HCT116 (cell line): Measurements from ENCODE around the gene AACS. TPM values are rescaled to one million over a fixed set of nuclear protein-coding genes. Genes with fewer than 3 reads are reported as not detected.

Source experiments
- ATAC-seq: fragments of 200-7000 bp; cut with Tn5 transposase; 2 replicates; pipeline ENCODE4 v1.9.1; 2020; ENCODE audit warnings: mild to moderate bottlenecking, moderate library complexity
- BruUV-seq: library from RNA; stranded (reverse); fragments of 400-500 nt; replicated peaks from 2 replicates; lab custom pipeline; 2021; lab: Mats Ljungman, UMichigan
- CTCF ChIA-PET: fragments of 300-600 bp; sonication (Branson Sonifier 250); formaldehyde crosslinking; loops from one replicate; lab custom pipeline; 2021; ENCODE audit warnings: antibody characterized with exemption; lab: Charles Lee
- POLR2A ChIA-PET: fragments of 300-600, 350-600 bp; sonication (Branson Sonifier 250); formaldehyde crosslinking; loops from one replicate; lab custom pipeline; 2021; ENCODE audit warnings: antibody characterized with exemption; lab: Charles Lee
- RAD21 ChIA-PET, 2 experiments: fragments of 300-600 bp; sonication (Branson Sonifier 250); formaldehyde crosslinking; loops; one replicate each; lab custom pipeline; 2023; ENCODE audit warnings: low total read pairs in 2 of 2; ENCODE audit not compliant: uncharacterized antibody in 2 of 2, unreplicated experiment in 2 of 2, low non-redundant PET in 1 of 2; lab: Charles Lee
- DNase-seq: peaks from one replicate; pipeline ENCODE4 v3.0.0-alpha.2; 2010; ENCODE audit warnings: low read depth, low spot score
- H2AFZ ChIP-seq: fragments of 200-600 bp; shearing (Covaris generic), sonication (generic); 2 replicates; pipeline ENCODE4 v1.6.1; 2017; ENCODE audit warnings: low read depth, mixed run types, mixed read lengths, antibody characterized with exemption, low read length; ENCODE audit not compliant: poor library complexity, severe bottlenecking
- H3K27ac ChIP-seq: 2 replicates; pipeline ENCODE4 v1.5.1; 2012; ENCODE audit warnings: low read depth, low read length
- H3K27me3 ChIP-seq: fragments of 200-600 bp; sonication (generic); 2 replicates; pipeline ENCODE4 v1.6.1; 2016; ENCODE audit warnings: mixed run types, low read length, mixed read lengths; ENCODE audit not compliant: insufficient read depth
- H3K36me3 ChIP-seq, 2 experiments: fragments of 200-500 bp in 1 of 2; fragments of 200-600 bp in 1 of 2; sonication (Bioruptor generic) in 1 of 2; sonication (generic) in 1 of 2; 2 replicates each; pipeline versions ENCODE4 v1.5.1 to v1.6.1; 2014 to 2016; ENCODE audit warnings: low read length in 2 of 2, inconsistent platforms in 1 of 2, mixed read lengths in 1 of 2, mixed run types in 1 of 2; ENCODE audit not compliant: insufficient read depth in 2 of 2, control insufficient read depth in 1 of 2
- H3K4me1 ChIP-seq, 2 experiments: fragments of 200-600 bp in 1 of 2; sonication (generic) in 1 of 2; 2 replicates each; pipeline versions ENCODE4 v1.5.1 to v1.6.1; 2012 to 2017; ENCODE audit warnings: low read length in 2 of 2, inconsistent platforms in 1 of 2, mild to moderate bottlenecking in 1 of 2, mixed read lengths in 1 of 2, mixed run types in 1 of 2, moderate library complexity in 1 of 2; ENCODE audit not compliant: insufficient read depth in 2 of 2, control insufficient read depth in 1 of 2
- H3K4me2 ChIP-seq: fragments of 200-600 bp; sonication (generic); 2 replicates; pipeline ENCODE4 v1.6.1; 2017; ENCODE audit warnings: mixed run types, low read length, mixed read lengths
- H3K4me3 ChIP-seq, 2 experiments: fragments of 200-600 bp in 1 of 2; sonication (generic) in 1 of 2; replicated peaks in 1 of 2; 2 replicates each; pipeline ENCODE4 v1.5.1; 2011 to 2016; ENCODE audit warnings: low read length in 2 of 2, control low read depth in 1 of 2, low read depth in 1 of 2, mild to moderate bottlenecking in 1 of 2, mixed read lengths in 1 of 2, mixed run types in 1 of 2
- H3K79me2 ChIP-seq: fragments of 200-600 bp; sonication (generic); 2 replicates; pipeline ENCODE4 v1.6.1; 2017; ENCODE audit warnings: mild to moderate bottlenecking, mixed run types, low read length, moderate library complexity, mixed read lengths; ENCODE audit not compliant: insufficient read depth
- H3K9ac ChIP-seq: fragments of 200-600 bp; sonication (generic); 2 replicates; pipeline ENCODE4 v1.6.1; 2016; ENCODE audit warnings: low read length, mixed read lengths
- H3K9me2 ChIP-seq: fragments of 200-600 bp; sonication (generic), shearing (Covaris generic); 2 replicates; pipeline ENCODE4 v1.6.1; 2017; ENCODE audit warnings: mixed run types, mild to moderate bottlenecking, moderate library complexity; ENCODE audit not compliant: insufficient read depth
- H3K9me3 ChIP-seq, 2 experiments: fragments of 200-500 bp in 1 of 2; fragments of 200-600 bp in 1 of 2; sonication (Bioruptor generic) in 1 of 2; sonication (generic) in 1 of 2; 2 replicates each; pipeline ENCODE4 v1.6.1; 2014 to 2017; ENCODE audit warnings: low read length in 2 of 2, mixed read lengths in 2 of 2, inconsistent platforms in 1 of 2, low read depth in 1 of 2, mild to moderate bottlenecking in 1 of 2, mixed run types in 1 of 2, moderate library complexity in 1 of 2; ENCODE audit not compliant: control insufficient read depth in 1 of 2, insufficient read depth in 1 of 2
- H4K20me1 ChIP-seq: fragments of 200-600 bp; sonication (generic), shearing (Covaris generic); 2 replicates; pipeline ENCODE4 v1.6.1; 2017; ENCODE audit warnings: mixed run types, mild to moderate bottlenecking, moderate library complexity; ENCODE audit not compliant: insufficient read depth
- CBX3 ChIP-seq: IDR thresholded peaks from 2 replicates; pipeline ENCODE4 v1.6.1; 2012; ENCODE audit warnings: low read depth
- EGR1 ChIP-seq: IDR thresholded peaks from 2 replicates; pipeline ENCODE4 v1.6.1; 2012; ENCODE audit warnings: low read depth
- ELF1 ChIP-seq: IDR thresholded peaks from 2 replicates; pipeline ENCODE4 v1.6.1; 2012; ENCODE audit warnings: low read depth, borderline replicate concordance
- EZH2 ChIP-seq: fragments of 200-600 bp; sonication (generic); IDR thresholded peaks from 2 replicates; pipeline ENCODE4 v1.6.1; 2017; ENCODE audit warnings: antibody characterized with exemption, mixed run types
- FOSL1 ChIP-seq: IDR thresholded peaks from 2 replicates; pipeline ENCODE4 v1.6.1; 2012; ENCODE audit warnings: low read depth
- POLR2A ChIP-seq: IDR thresholded peaks from 2 replicates; pipeline ENCODE4 v1.7.0; 2011; ENCODE audit warnings: borderline replicate concordance; ENCODE audit not compliant: insufficient read depth, insufficient read length; ENCODE audit errors: extremely low read depth
- RAD21 ChIP-seq: IDR thresholded peaks from 2 replicates; pipeline ENCODE4 v1.6.1; 2012; ENCODE audit warnings: low read depth, mild to moderate bottlenecking
- TCF7L2 ChIP-seq: IDR thresholded peaks from 2 replicates; pipeline ENCODE4 v1.7.0; 2011; ENCODE audit warnings: borderline replicate concordance, inconsistent platforms; ENCODE audit not compliant: insufficient read depth, insufficient read length; ENCODE audit errors: extremely low read depth
- YY1 ChIP-seq: IDR thresholded peaks from 2 replicates; pipeline ENCODE4 v1.6.1; 2011; ENCODE audit warnings: low read length, low read depth, moderate library complexity, mild to moderate bottlenecking; ENCODE audit not compliant: insufficient replicate concordance; ENCODE audit errors: extremely low read depth
- ZFX ChIP-seq: fragments of 450-650 bp; IDR thresholded peaks from 2 replicates; pipeline ENCODE4 v1.6.1; 2017
- intact Hi-C: fragments of 100-400 bp; cut with micrococcal nuclease; formaldehyde crosslinking; loops from 2 replicates; pipeline ENCODE4 v1.10.0; 2022
- total RNA-seq: library from RNA; stranded (reverse); gene quantifications from one replicate; pipeline ENCODE4 v1.2.1, GENCODE V29; 2021; ENCODE audit not compliant: unreplicated experiment
- TF ChIP-seq, protein P1 (sequence below): IDR thresholded peaks from 2 replicates; pipeline ENCODE4 v1.6.1; 2011; ENCODE audit warnings: mild to moderate bottlenecking, low read length, moderate library complexity; ENCODE audit not compliant: insufficient replicate concordance; ENCODE audit errors: extremely low read depth
- TF ChIP-seq, protein P2 (sequence below): IDR thresholded peaks from 2 replicates; pipeline ENCODE4 v1.6.1; 2012; ENCODE audit warnings: low read depth
- TF ChIP-seq, protein P3 (sequence below), 3 experiments: fragments of 200-600 bp in 1 of 3; sonication (generic) in 1 of 3; IDR thresholded peaks in 2 of 3; conservative IDR thresholded peaks in 1 of 3; 2 replicates each; pipeline ENCODE4 v1.5.1; 2012 to 2017; ENCODE audit warnings: low read depth in 2 of 3, low read length in 2 of 3, antibody characterized with exemption in 1 of 3, borderline replicate concordance in 1 of 3, control low read depth in 1 of 3, mild to moderate bottlenecking in 1 of 3, mixed read lengths in 1 of 3, mixed run types in 1 of 3, moderate library complexity in 1 of 3; ENCODE audit not compliant: insufficient read depth in 1 of 3

AACS gene
- total RNA-seq, 1 experiment from 2014 or later = 16.0 TPM

DNA sequence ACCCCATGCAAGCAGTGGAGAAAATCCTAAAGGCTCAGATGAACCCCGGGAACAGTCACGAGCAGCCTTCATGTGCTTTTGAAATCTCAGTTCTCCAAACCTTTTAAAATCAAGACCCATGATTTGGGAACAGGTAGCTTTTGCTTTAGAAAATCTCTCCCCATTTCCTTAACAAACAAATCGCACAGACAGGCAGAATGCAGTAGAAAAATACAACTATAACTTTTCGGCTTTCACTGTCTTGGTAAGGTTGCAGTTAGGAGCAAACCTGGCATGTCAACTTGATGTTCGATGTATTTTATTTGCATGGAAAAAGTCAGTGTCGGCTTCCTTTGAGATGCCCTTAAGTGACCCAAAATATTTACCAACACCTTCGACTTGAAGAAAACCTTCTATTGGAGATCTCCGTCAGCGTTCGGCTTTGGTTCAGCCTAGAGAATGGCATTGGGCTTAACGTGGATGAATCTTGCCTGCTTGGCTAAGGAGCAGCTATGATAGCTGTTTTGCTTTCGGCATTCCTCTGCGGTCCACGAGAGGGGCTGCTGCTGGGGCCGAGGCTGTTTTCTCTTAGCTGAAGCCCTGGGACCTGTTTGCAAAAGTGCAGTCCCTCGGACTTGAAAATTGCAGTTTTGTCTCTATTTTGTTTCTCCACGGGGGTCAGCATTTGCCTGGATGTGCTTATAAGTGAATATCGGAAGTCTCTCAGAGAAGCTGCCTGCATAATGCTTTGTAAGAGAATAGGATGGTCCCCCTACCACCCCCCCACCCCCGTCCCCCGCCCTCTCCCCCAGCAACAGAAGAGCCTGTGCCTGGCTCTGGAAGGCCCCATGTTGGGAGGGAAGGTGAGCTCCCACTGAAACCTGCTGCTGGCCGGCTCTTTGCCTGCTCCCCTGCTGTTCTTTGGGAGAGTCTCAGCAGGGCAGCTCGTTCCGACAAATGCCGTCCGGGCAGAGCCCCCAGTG lies 122.8 kb downstream of the AACS start:
- H3K9me2 ChIP-seq = no peaks in the 10 kb centered on the region
- no peaks in the 10 kb centered on the region for H3K9me3 ChIP-seq
- H3K27ac ChIP-seq = no peak overlapping the region
- H3K4me1 ChIP-seq = peaks cover 0 to 13% of the 10 kb centered on the region in 2 experiments; a peak in 2 of 4 replicates
- ChIA-PET RAD21 (no interaction called here), CTCF (interaction anchor here (1.2 kb wide), 1 partner anchor 15 kb away, joined by 3 read pairs; no protein-coding TSS in a partner anchor), POLR2A (interaction anchor here (0.6 kb wide), 1 partner anchor 503 kb away, joined by 5 read pairs; no protein-coding TSS in a partner anchor)
- H3K4me2 ChIP-seq = no peak overlapping the region
- H3K9ac ChIP-seq = no peak overlapping the region
- H3K36me3 ChIP-seq = no peaks in the 10 kb centered on the region
- no peak overlapping the region for H2AFZ ChIP-seq
- intact Hi-C loops = loop anchor here (10.0 kb wide), 1 partner anchor 877 kb away; no protein-coding TSS in a partner anchor
- no peaks in the 10 kb centered on the region for H3K79me2 ChIP-seq
- DNase-seq (no peak), ATAC-seq (no peak)
- BruUV-seq = no TSS peak
- no peak overlapping the region for H3K4me3 ChIP-seq
- H3K27me3 ChIP-seq = peaks cover 45% of the 10 kb centered on the region
- TF ChIP-seq ELF1 (no peak), POLR2A (no peak), EZH2 (no peak), TCF7L2 (no peak), FOSL1 (no peak), RAD21 (no peak), YY1 (no peak), ZFX (no peak), EGR1 (no peak), CBX3 (no peak)
- TF ChIP-seq, protein P1, sequence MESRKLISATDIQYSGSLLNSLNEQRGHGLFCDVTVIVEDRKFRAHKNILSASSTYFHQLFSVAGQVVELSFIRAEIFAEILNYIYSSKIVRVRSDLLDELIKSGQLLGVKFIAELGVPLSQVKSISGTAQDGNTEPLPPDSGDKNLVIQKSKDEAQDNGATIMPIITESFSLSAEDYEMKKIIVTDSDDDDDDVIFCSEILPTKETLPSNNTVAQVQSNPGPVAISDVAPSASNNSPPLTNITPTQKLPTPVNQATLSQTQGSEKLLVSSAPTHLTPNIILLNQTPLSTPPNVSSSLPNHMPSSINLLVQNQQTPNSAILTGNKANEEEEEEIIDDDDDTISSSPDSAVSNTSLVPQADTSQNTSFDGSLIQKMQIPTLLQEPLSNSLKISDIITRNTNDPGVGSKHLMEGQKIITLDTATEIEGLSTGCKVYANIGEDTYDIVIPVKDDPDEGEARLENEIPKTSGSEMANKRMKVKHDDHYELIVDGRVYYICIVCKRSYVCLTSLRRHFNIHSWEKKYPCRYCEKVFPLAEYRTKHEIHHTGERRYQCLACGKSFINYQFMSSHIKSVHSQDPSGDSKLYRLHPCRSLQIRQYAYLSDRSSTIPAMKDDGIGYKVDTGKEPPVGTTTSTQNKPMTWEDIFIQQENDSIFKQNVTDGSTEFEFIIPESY = no peak
- TF ChIP-seq, protein P2, sequence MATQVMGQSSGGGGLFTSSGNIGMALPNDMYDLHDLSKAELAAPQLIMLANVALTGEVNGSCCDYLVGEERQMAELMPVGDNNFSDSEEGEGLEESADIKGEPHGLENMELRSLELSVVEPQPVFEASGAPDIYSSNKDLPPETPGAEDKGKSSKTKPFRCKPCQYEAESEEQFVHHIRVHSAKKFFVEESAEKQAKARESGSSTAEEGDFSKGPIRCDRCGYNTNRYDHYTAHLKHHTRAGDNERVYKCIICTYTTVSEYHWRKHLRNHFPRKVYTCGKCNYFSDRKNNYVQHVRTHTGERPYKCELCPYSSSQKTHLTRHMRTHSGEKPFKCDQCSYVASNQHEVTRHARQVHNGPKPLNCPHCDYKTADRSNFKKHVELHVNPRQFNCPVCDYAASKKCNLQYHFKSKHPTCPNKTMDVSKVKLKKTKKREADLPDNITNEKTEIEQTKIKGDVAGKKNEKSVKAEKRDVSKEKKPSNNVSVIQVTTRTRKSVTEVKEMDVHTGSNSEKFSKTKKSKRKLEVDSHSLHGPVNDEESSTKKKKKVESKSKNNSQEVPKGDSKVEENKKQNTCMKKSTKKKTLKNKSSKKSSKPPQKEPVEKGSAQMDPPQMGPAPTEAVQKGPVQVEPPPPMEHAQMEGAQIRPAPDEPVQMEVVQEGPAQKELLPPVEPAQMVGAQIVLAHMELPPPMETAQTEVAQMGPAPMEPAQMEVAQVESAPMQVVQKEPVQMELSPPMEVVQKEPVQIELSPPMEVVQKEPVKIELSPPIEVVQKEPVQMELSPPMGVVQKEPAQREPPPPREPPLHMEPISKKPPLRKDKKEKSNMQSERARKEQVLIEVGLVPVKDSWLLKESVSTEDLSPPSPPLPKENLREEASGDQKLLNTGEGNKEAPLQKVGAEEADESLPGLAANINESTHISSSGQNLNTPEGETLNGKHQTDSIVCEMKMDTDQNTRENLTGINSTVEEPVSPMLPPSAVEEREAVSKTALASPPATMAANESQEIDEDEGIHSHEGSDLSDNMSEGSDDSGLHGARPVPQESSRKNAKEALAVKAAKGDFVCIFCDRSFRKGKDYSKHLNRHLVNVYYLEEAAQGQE = no peak
- TF ChIP-seq, protein P3, sequence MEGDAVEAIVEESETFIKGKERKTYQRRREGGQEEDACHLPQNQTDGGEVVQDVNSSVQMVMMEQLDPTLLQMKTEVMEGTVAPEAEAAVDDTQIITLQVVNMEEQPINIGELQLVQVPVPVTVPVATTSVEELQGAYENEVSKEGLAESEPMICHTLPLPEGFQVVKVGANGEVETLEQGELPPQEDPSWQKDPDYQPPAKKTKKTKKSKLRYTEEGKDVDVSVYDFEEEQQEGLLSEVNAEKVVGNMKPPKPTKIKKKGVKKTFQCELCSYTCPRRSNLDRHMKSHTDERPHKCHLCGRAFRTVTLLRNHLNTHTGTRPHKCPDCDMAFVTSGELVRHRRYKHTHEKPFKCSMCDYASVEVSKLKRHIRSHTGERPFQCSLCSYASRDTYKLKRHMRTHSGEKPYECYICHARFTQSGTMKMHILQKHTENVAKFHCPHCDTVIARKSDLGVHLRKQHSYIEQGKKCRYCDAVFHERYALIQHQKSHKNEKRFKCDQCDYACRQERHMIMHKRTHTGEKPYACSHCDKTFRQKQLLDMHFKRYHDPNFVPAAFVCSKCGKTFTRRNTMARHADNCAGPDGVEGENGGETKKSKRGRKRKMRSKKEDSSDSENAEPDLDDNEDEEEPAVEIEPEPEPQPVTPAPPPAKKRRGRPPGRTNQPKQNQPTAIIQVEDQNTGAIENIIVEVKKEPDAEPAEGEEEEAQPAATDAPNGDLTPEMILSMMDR (IDR thresholded peaks at IDR 0.05 in 2 of 3, conservative IDR thresholded peaks at IDR 0.05 in 1 of 3; ENCODE audit: borderline replicate concordance in 1 of 3, insufficient read depth in 1 of 3, low read depth in 2 of 3, low read length in 2 of 3) = no peak
- no peaks in the 10 kb centered on the region for H4K20me1 ChIP-seq
